GM21360 (cell line): ENCODE measurements around the gene MMP27.

Source experiments
- ATAC-seq: cut with Tn5 transposase; IDR thresholded peaks from one replicate; pipeline ENCODE4 v1.9.1; 2021; ENCODE audit warnings: mild to moderate bottlenecking, moderate library complexity; ENCODE audit not compliant: unreplicated experiment

MMP27 gene

DNA sequence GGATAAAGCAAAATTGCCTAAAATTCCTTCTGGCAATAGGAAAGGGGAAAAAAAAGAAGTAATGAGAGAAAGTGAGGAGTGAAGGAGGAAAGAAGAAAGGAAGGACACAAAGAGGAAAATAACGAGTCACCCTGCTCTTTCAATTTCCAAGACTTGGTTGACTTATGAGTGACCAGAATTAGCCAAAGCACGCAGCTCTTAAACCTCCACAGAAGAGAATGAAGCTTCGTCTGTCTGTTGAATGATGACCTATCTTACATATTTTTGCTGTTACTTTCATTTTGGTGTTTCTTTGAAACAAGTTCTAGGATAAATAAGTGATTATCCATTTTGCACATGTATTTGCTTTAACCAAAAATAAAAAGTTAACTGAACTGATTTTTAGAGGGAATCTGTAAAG is 728 bp downstream of the MMP27 start:
- ATAC-seq, result no peak

DNA sequence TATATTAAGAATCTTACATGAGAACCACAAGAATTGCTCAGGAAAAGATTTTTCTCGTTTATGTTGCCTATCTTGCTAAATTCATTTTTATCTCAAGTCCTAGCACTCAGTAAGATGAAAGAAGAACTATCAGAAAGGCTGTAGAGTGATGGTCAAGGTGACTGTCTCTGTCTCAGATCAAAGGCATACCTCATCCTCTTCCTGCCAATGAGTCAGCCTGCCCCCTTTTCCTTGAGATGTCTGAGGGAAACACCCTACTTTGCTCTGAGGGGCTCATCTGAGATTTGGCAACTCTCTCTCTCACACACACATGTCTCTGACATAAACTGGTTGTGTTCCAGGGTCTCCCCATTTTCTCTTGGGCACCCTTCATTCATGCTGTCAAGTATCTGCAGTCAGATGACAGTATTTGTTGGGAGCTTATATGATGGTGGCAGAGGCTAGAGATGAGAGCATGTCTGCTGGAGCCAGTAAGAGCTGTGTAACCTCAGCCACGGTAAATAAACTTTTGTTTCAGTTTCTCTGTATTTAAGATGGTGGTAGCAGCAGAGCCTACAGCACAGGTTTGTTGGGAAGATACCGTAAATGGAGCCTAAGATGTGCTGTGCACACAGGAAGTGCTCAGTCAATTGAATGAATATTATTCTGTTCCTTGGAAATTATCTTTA is 1.6 kb downstream of the MMP27 start:
- no peak for ATAC-seq

GRCh38 chr11:102695201-102695600 is 10.4 kb downstream of the MMP27 start:
- ATAC-seq, result no peak

GRCh38 chr11:102685754-102686153 is 19.8 kb downstream of the MMP27 start:
- ATAC-seq, result no peak

GRCh38 chr11:102685338-102685737 is 20.2 kb downstream of the MMP27 start:
- no peak for ATAC-seq

- no peak for ATAC-seq
Observed at GRCh38 chr11:102683277-102683676, 22.3 kb downstream of the MMP27 start.

DNA sequence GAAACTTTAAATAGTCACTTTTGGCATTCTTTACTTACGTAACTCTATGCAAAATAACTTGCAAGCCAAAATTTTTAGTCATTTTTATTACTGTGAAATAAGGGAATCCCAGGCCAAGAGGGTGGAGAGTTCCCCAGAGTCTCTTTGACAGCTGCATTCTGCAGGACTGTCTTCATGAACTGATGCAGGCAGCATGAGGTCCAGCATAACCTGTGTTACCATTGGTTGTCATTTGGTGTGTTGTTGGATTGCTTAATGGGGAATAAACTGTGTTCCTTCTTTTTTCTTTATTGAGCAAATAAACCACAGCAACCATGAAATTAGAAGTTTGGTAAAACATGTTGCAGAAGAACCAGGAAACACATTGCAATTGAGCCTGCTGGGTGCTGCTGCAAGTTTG is 24.6 kb downstream of the MMP27 start:
- ATAC-seq, result no peak

DNA sequence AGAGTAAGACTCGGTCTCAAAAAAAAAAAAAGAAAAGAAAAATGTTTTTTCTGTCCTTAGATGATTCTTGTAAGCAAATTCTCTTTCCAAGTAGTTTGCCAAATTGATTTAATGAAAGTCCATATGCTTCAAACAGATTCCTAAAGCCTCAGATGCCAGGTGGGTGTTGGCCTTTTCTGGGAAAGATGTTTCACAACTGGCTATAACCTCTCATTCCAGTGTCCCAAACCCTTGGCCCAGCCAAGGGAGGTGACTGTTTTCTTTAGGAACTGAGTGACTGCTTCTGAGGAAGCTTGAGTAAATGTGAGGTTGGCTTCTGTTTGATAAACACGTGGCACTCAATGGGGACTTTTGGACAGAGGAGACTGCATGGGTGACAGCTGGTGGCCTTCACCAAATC is 27.5 kb downstream of the MMP27 start:
- ATAC-seq, result no peak

GRCh38 chr11:102676084-102676483 is 29.5 kb downstream of the MMP27 start:
- no peak for ATAC-seq

DNA sequence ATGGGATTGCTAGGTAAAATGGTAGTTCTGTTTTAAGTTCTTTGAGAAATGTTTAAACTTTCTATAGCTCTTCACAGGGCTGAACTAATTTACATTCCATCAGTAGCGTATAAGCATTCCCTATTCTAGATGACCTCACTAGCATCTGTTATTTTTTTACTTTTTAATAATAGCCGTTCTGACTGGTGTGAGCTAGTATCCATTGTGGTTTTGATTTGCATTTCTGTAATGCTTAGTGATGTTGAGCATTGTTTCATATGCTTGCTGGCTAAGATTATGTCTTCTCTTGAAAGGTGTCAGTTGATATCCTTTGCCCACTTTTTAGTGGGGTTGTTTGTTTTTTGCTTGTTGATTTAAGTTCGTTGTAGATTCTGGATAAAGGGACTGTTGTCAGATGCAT is 35.9 kb downstream of the MMP27 start:
- ATAC-seq, result peak; percentile 58

- peak; percentile 66 for ATAC-seq
Observed at GRCh38 chr11:102666331-102666957, 39.1 kb downstream of the MMP27 start.

- ATAC-seq, result no peak
Observed at GRCh38 chr11:102664001-102664752, 41.4 kb downstream of the MMP27 start.

DNA sequence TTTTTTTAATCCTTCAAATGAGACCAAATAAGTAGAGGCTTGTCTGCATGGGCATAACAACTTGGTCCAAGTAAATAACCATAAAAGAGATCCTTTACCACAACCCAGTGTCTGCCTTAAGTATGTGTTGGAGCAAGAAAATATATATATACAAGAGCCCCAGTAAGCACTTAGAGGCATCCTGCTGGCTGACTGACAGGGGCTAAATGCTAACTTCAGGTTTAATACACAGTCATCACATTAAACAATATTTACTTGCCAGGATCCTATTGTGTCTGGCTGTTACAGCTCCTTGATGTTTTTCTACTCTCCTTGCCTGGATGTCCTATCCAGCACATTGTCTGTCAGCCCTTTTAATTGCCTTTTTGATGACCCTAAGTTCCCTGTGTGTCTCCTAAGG is 43.0 kb downstream of the MMP27 start:
- no peak for ATAC-seq

DNA sequence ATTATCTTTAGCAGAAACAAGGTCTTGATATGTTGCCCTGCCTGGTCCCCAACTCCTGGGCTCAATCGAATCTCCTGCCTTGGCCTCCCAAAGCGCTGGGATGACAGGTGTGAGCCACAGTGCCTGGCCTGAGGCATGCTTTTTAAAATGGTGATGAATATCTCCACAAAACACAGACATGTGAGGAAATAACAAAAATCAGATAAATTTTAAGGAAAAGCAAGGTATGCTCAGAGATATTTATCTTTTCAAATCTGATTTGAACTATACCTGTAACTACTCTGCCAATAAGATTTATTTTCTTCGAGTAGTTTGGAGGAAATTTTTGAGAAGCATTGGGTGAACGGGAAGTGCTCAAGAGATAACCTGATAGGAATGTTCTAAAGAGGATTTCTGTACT is 44.5 kb downstream of the MMP27 start:
- no peak for ATAC-seq

- no peak for ATAC-seq
Observed at GRCh38 chr11:102656528-102656927, 49.0 kb downstream of the MMP27 start.

- no peak for ATAC-seq
Observed at GRCh38 chr11:102655547-102655946, 50.0 kb downstream of the MMP27 start.

- no peak for ATAC-seq
Observed at GRCh38 chr11:102654761-102655160, 50.8 kb downstream of the MMP27 start.

DNA sequence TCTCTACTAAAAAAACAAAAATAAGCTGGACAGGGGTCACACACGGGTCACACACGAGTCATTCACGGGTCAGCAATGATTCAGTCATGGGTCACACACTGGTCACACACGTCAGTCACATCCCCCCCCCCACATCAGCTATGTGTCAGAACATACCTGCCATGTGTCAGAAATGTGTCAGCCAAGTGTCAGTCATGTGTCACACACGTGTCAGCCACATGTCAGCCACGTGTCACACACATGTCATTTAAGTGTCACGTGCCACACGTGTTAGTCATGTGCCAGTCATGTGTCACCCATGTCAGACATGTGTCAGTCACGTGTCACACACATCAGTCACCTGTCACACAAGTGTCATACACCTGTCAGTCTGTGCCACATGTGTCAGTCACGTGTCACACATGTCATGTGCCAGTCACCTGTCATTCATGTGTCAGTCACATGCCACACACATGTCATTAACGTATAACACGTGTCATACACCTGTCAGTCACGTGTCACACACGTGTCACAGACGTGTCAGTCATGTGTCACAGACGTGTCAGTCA is 51.8 kb downstream of the MMP27 start:
- no peak for ATAC-seq

DNA sequence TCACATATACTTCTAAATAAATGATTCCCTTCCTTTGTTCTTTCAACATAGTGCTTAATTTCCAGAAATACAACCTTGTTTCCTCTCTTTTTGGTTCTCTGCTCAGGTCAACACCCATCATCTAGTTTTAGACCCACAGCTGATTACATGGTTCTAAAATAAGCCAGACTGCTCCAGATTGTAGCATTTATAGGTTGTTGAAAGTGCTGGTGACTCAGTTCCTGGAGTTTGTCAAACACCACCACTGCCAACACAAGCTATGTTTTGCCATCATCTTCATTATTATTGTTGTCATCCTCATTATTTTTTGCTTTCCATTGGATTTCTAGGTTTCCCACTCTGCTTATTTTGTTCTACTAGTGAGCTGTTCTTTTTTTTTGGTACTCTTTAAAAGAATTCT is 58.1 kb downstream of the MMP27 start:
- ATAC-seq, result no peak

- no peak for ATAC-seq
Observed at GRCh38 chr11:102643941-102644340, 61.6 kb downstream of the MMP27 start.
